NT2/D1 (cell line): ENCODE data around the gene PTPN6.

Source experiments
- YY1 ChIP-seq: IDR thresholded peaks from 2 replicates; pipeline ENCODE4 v1.6.1; 2011; ENCODE audit not compliant: insufficient read length, insufficient read depth
- ZNF274 ChIP-seq: IDR thresholded peaks from 2 replicates; pipeline ENCODE4 v1.6.1; 2011; ENCODE audit warnings: mild to moderate bottlenecking, low read depth, low read length

DNA sequence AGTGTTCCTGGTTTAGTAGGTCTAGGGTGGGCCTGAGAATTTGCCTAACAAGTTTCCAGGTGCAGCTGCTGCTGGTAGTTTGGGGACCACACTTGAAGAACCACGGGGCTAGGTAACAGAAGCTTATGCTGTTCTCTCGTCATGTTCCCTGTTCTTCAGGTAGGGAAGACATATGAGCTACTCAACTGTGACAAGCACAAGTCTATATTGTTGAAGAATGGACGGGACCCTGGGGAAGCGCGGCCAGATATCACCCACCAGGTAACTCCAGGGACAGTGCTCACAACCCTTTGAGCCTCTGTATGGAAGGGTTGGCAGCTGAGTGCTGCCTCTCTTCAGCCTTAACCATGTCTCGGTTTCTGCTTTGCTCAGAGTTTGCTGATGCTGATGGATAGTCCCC, 23.0 kb downstream of the PTPN6 start:
- TF ChIP-seq YY1: no peak
- TF ChIP-seq ZNF274: no peak
